MCF 10A (cell line): ENCODE results near the gene CACNG5. TPM values are rescaled to one million over a fixed set of nuclear protein-coding genes. Genes with fewer than 3 reads are reported as not detected.

Experiments used
- BruUV-seq: library from RNA; stranded (reverse); fragments of 400-500 nt; replicated peaks from 2 replicates; lab custom pipeline; 2021; lab: Mats Ljungman, UMichigan
- CTCF ChIA-PET: fragments of 300-600 bp; sonication (Branson Sonifier 250); formaldehyde crosslinking; extraction: SDS; loops from one replicate; lab custom pipeline; 2021; ENCODE audit warnings: antibody characterized with exemption, inconsistent platforms; lab: Yijun Ruan, JAX
- POLR2A ChIA-PET: fragments of 300-600, 350-650 bp; sonication (Branson Sonifier 250); formaldehyde crosslinking; extraction: SDS; loops from one replicate; lab custom pipeline; 2020; ENCODE audit warnings: antibody characterized with exemption, inconsistent platforms; lab: Yijun Ruan, JAX
- DNase-seq: peaks from one replicate; pipeline ENCODE4 v3.0.0-alpha.2; 2018; ENCODE audit not compliant: unreplicated experiment
- H3K27ac Mint-ChIP-seq: one replicate; pipeline ENCODE4 v1.8.0; 2022; ENCODE audit warnings: mild to moderate bottlenecking, low read depth, mixed read lengths; ENCODE audit not compliant: unreplicated experiment
- H3K27me3 Mint-ChIP-seq: one replicate; pipeline ENCODE4 v1.8.0; 2022; ENCODE audit warnings: mixed read lengths; ENCODE audit not compliant: insufficient read depth, unreplicated experiment
- H3K36me3 Mint-ChIP-seq: one replicate; pipeline ENCODE4 v1.8.0; 2022; ENCODE audit warnings: mild to moderate bottlenecking, moderate library complexity, mixed read lengths; ENCODE audit not compliant: insufficient read depth, unreplicated experiment
- H3K4me1 Mint-ChIP-seq: one replicate; pipeline ENCODE4 v1.8.0; 2022; ENCODE audit warnings: mixed read lengths; ENCODE audit not compliant: insufficient read depth, unreplicated experiment
- H3K4me3 Mint-ChIP-seq: one replicate; pipeline ENCODE4 v1.8.0; 2022; ENCODE audit warnings: mild to moderate bottlenecking, moderate library complexity, mixed read lengths; ENCODE audit not compliant: unreplicated experiment
- H3K9me3 Mint-ChIP-seq: one replicate; pipeline ENCODE4 v1.8.0; 2022; ENCODE audit warnings: mixed read lengths; ENCODE audit not compliant: unreplicated experiment
- CTCF ChIP-seq: fragments of 200-600 bp; IDR thresholded peaks from one replicate; pipeline ENCODE4 v1.8.0; 2022; ENCODE audit warnings: antibody characterized with exemption, mild to moderate bottlenecking; ENCODE audit not compliant: unreplicated experiment
- intact Hi-C: fragments of 100-400 bp; cut with micrococcal nuclease; formaldehyde crosslinking; loops from 2 replicates; pipeline ENCODE4 v1.14.1; 2022
- total RNA-seq: library from RNA; stranded (reverse); gene quantifications from 2 replicates; pipeline ENCODE4 v1.2.3, GENCODE V29; 2022

Gene CACNG5
- total RNA-seq, 1 experiment from 2014 or later = not detected

GRCh38 chr17:66859353-66859752 is 24.4 kb downstream of the CACNG5 start:
- Mint-ChIP-seq H3K27me3 (peaks cover 54% of the 10 kb centered on the region), H3K4me1 (no peaks in the 10 kb centered on the region), H3K9me3 (peaks cover 7% of the 10 kb centered on the region), H3K36me3 (no peaks in the 10 kb centered on the region), H3K27ac (no peak overlapping the region), H3K4me3 (no peak overlapping the region)
- ChIA-PET POLR2A (no interaction called here), CTCF (interaction anchor here (0.6 to 0.9 kb wide), 2 partner anchors 45 to 1659 kb away, joined by 3 read pairs; no protein-coding TSS in a partner anchor)
- intact Hi-C loops = no loop called here
- no peak for DNase-seq
- BruUV-seq = no TSS peak
- TF ChIP-seq CTCF = no peak

DNA sequence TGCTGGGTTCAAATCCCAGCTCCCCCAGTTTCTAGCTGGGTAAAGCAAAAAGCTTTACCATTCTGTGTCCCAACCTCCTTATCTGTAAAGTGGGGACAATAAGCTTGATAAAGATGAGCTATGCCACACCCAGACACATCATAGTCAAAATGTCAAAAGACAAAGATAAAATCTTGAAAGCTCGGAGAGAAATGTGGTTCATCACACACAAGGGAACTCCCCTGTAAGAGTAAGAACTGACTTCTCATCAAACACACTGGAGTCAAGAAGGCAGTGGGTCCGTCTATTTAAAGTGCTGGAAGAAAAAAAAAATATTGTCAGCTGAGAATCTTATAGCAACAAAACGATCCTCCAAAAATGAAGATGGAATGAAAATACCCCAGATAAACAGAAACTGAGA is 25.3 kb downstream of the CACNG5 start:
- DNase-seq = no peak
- Mint-ChIP-seq H3K4me1 (no peaks in the 10 kb centered on the region), H3K27me3 (peaks cover 54% of the 10 kb centered on the region), H3K9me3 (no peaks in the 10 kb centered on the region), H3K27ac (no peak overlapping the region), H3K4me3 (no peak overlapping the region), H3K36me3 (no peaks in the 10 kb centered on the region)
- ChIA-PET POLR2A (interaction anchor here (0.7 kb wide), 1 partner anchor 118 kb away, joined by 3 read pairs; no protein-coding TSS in a partner anchor), CTCF (interaction anchor here (0.7 to 1.3 kb wide), 3 partner anchors 19 to 41 kb away, joined by 3 to 4 read pairs (median 4); no protein-coding TSS in a partner anchor)
- no TSS peak for BruUV-seq
- TF ChIP-seq CTCF = no peak
- intact Hi-C loops = no loop called here

- Mint-ChIP-seq H3K27ac (no peak overlapping the region), H3K9me3 (no peaks in the 10 kb centered on the region), H3K27me3 (peaks cover 52% of the 10 kb centered on the region), H3K36me3 (peaks cover 6% of the 10 kb centered on the region), H3K4me3 (no peak overlapping the region), H3K4me1 (no peaks in the 10 kb centered on the region)
- ChIA-PET POLR2A (no interaction called here), CTCF (no interaction called here)
- no peak for DNase-seq
- BruUV-seq = no TSS peak
- intact Hi-C loops = no loop called here
- TF ChIP-seq CTCF = no peak
Measured at GRCh38 chr17:66863820-66864219, 28.9 kb downstream of the CACNG5 start.

GRCh38 chr17:66865151-66865550 is 30.2 kb downstream of the CACNG5 start:
- peaks cover 39% of the 10 kb centered on the region for H3K27me3 Mint-ChIP-seq
- H3K4me3 Mint-ChIP-seq = no peak overlapping the region
- no peaks in the 10 kb centered on the region for H3K9me3 Mint-ChIP-seq
- no peak overlapping the region for H3K27ac Mint-ChIP-seq
- ChIA-PET CTCF (interaction anchor here (0.6 kb wide), 1 partner anchor 27 kb away, joined by 3 read pairs; no protein-coding TSS in a partner anchor), POLR2A (no interaction called here)
- H3K4me1 Mint-ChIP-seq = no peaks in the 10 kb centered on the region
- no peak for TF ChIP-seq CTCF
- no TSS peak for BruUV-seq
- peaks cover 6% of the 10 kb centered on the region for H3K36me3 Mint-ChIP-seq
- no peak for DNase-seq
- intact Hi-C loops = no loop called here
